ENCODE measurements around the gene EVX1. TPM values are rescaled to one million over a fixed set of nuclear protein-coding genes. Genes with fewer than 3 reads are reported as not detected.

The EVX1 gene
- total RNA-seq, 4 donors from 2014 or later, result not detected

DNA sequence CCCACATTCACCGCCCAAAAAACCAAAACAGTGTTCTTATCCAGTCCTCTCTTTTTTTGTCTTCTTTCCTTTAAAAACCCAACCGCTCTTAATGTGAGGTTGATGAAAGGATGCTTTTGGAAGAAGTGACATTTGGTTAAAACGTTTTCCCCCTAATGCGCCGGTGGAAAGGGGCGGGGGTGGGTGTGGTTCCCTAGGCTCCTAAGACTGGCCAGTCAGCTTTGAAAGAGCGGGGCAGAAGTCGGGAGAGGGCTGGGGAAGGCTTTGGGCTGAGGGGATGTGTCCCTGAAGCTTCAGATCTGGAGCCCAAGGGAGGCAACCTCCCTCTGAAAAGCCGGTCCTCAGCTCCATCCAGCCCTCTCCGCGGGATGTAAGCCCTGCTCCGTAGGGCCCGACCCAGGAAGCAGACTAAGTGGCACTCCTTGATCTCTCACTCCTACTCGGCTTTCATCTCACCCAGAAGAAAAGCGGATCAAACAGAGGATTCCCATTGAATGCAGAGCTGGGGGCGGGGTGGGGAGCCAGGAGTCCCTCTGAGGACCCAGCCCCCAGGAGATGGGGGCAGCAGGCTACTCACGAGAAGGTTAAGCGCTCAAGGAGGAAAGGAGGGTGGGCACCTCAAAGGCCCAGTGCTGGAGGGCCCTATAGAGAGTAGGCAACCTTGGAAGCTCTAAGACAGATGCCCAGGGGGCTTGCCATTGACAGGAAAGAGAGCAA, 2.4 kb upstream of the EVX1 start:
- Histone ChIP-seq H3K4me1 (peaks cover 0 to 53% (median 4%) of the 10 kb centered on the region in 4 donors), H3K36me3 (no peaks in the 10 kb centered on the region), H3K4me3 (no peak overlapping the region), H3K27me3 (peaks cover 4 to 81% of the 10 kb centered on the region in 2 donors), H3K27ac (no peak overlapping the region), H3K9me3 (no peaks in the 10 kb centered on the region)
- TF ChIP-seq, protein P1, sequence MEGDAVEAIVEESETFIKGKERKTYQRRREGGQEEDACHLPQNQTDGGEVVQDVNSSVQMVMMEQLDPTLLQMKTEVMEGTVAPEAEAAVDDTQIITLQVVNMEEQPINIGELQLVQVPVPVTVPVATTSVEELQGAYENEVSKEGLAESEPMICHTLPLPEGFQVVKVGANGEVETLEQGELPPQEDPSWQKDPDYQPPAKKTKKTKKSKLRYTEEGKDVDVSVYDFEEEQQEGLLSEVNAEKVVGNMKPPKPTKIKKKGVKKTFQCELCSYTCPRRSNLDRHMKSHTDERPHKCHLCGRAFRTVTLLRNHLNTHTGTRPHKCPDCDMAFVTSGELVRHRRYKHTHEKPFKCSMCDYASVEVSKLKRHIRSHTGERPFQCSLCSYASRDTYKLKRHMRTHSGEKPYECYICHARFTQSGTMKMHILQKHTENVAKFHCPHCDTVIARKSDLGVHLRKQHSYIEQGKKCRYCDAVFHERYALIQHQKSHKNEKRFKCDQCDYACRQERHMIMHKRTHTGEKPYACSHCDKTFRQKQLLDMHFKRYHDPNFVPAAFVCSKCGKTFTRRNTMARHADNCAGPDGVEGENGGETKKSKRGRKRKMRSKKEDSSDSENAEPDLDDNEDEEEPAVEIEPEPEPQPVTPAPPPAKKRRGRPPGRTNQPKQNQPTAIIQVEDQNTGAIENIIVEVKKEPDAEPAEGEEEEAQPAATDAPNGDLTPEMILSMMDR (IDR thresholded peaks at IDR 0.05), result no peak
- TF ChIP-seq POLR2A (IDR thresholded peaks at IDR 0.05), result no peak
- no peak for DNase-seq

DNA sequence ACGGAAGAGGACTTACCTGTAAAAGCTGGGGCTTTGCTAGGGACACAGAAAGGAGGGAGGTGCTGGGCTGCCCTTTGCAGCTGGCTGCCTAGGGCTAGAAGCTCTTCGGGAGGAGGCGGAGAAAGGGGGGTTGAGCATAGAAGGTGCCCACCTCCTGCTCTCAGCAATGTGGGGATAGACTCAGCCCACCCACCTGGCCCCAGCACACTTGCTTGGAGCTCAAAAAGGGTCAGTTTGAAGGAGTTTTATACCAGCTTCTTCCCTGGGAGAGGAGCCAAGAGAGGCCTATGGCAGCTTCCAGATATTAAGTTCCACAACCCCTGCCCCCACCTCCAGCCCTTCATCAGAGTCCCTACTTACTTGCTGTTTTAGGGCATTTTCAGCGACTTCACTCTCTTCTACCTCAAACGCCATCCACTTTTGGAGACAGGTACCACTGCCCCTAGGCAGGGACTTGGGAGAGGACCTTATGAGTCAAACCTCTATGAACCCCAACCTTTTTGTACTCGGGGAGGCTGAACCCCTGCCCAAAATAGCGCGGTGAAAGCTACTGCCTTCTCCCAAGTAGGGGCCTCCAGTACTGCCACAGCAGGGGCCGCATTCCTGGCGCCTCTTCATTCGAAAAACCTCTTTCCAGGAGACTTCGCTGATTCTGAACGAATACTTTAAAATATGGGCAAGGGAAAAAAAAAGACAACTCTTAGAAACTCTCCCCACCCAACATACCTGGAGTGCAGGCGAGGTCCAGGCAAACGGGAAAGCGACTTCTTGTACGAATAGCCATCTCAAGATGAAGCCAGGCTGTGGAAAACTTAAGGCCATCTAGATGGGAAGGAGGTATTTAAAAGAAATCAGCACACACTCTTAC, 1.2 kb upstream of the EVX1 start:
- H3K27me3 ChIP-seq, result peaks cover 4 to 81% of the 10 kb centered on the region in 2 donors
- TF ChIP-seq, protein P1 (IDR thresholded peaks at IDR 0.05), result no peak
- no peak for TF ChIP-seq POLR2A (IDR thresholded peaks at IDR 0.05)
- peaks cover 0 to 57% (median 11%) of the 10 kb centered on the region in 4 donors for H3K4me1 ChIP-seq
- no peaks in the 10 kb centered on the region for H3K9me3 ChIP-seq
- DNase-seq, result no peak
- no peak overlapping the region for H3K27ac ChIP-seq
- no peak overlapping the region for H3K4me3 ChIP-seq
- no peaks in the 10 kb centered on the region for H3K36me3 ChIP-seq

DNA sequence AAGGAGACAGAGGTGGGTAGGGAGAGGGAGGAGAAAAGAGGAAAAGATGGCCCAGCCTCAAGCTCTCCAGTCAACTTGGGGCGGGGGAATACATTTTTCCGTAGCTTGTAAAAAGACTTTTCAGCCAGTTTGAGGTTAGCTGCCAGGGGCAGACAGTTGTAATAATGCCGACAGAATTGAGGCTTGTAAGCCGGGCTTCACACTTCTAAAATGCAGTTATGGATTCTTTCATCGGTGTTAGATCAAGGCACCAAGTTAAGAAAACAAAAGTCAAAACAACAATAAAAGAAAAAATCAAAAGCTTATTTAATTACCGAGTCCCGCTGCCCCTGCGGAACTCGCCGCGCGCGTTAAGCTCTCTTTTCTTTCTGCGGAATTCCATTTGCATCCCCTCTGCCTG, 448 bp upstream of the EVX1 start:
- H3K9me3 ChIP-seq, result no peaks in the 10 kb centered on the region
- H3K27me3 ChIP-seq, result peaks cover 4 to 83% of the 10 kb centered on the region in 2 donors
- DNase-seq, result no peak
- peaks cover 0 to 57% (median 11%) of the 10 kb centered on the region in 4 donors for H3K4me1 ChIP-seq
- TF ChIP-seq POLR2A (IDR thresholded peaks at IDR 0.05), result no peak
- TF ChIP-seq, protein P1 (IDR thresholded peaks at IDR 0.05), result no peak
- H3K36me3 ChIP-seq, result no peaks in the 10 kb centered on the region
- H3K4me3 ChIP-seq, result no peak overlapping the region
- no peak overlapping the region for H3K27ac ChIP-seq

DNA sequence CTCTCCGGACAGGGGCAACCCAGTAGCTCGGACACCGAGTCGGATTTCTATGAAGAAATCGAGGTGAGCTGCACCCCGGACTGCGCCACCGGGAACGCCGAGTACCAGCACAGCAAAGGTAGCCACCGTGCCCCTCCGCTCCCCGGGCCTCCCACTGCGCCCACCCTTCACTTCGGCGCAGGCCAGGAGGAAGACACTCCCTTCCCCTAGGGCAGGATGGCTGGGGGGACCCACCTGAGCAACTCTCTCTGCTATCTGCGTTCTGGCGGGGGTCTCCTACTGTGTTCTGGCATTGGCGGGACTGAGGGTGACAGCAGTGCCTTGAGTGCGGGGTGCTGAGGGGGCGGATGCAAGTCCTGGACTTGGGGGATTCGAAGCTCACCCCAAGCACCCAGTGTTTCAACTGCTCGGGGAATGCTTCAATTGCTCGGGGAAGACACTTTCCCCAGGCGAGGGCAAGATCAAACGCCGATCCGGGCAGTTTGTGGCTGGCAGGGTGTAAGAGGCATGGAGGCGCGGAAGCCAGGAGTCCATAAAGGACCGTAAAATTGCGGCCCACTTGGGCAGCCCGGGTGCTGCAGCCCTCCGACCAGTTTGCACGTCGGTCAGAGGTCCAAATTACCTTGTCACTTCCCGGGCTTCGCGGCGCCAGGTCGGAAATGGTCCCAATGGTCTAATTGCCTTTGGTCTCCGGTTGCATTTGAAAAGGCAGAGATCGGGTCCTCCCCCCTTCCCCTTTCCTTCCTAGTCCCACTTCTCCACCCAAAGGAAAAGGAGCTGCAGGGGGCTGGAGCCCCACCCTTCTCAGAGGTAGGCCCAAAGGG, 950 bp downstream of the EVX1 start:
- peaks cover 0 to 57% (median 11%) of the 10 kb centered on the region in 4 donors for H3K4me1 ChIP-seq
- peaks cover 4 to 90% of the 10 kb centered on the region in 2 donors for H3K27me3 ChIP-seq
- no peak overlapping the region for H3K27ac ChIP-seq
- no peaks in the 10 kb centered on the region for H3K36me3 ChIP-seq
- TF ChIP-seq POLR2A (IDR thresholded peaks at IDR 0.05), result no peak
- TF ChIP-seq, protein P1 (IDR thresholded peaks at IDR 0.05), result no peak
- no peaks in the 10 kb centered on the region for H3K9me3 ChIP-seq
- no peak for DNase-seq
- H3K4me3 ChIP-seq, result peak overlapping the region in 1 of 4 donors; percentile 19

DNA sequence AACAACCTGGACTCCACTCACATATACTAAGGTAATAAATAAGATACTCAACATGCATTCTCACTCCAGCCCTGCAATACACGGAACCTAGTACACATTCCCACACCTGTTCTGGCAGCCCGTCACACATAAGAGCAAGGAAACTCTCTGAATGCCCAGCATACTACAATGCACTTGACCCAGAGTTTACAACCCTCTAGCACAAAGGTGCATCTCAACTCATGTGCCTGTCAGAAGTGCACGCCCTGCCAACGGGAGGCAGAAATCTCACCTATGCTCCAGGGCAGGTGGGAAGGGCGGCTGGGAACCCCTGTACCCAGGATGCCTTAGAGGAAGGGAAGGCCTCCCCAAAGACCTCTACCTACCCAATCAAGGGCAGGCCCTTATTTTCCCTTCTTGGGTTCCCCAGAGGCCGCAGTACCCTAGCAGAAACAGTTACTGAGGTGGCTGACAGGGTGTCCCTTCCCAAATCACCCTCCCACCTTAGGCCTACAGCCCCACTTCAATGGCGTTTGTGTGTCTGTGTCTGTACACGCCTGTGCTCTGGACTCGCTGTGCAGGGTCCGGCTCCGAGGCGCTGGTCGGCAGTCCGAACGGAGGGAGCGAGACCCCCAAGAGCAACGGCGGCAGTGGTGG, 2.0 kb downstream of the EVX1 start:
- Histone ChIP-seq H3K4me3 (no peak overlapping the region), H3K4me1 (peaks cover 0 to 51% (median 9%) of the 10 kb centered on the region in 4 donors)
- DNase-seq, result no peak

More for the DNA sequence above, 2.0 kb downstream of the EVX1 start:
- Histone ChIP-seq H3K9me3 (peaks cover 0 to 4% (median 0%) of the 10 kb centered on the region in 4 donors), H3K27ac (no peak overlapping the region), H3K27me3 (peaks cover 0 to 90% of the 10 kb centered on the region in 2 donors), H3K36me3 (no peaks in the 10 kb centered on the region)
- TF ChIP-seq POLR2A (IDR thresholded peaks at IDR 0.05), result no peak
- TF ChIP-seq, protein P1 (IDR thresholded peaks at IDR 0.05), result no peak

Measured in Peyer's patch (tissue), 4 donors.